ENCODE results near the gene PLS1.
"Not testable (repeated sequence)": the region's sequence is repeated elsewhere in the genome, so short reads cannot be mapped to it uniquely, and the experiment has no call there.

PLS1 gene

GRCh38 chr3:142574665-142575064, 21.5 kb upstream of the PLS1 start:
- H3K36me3 ChIP-seq (ENCODE audit: control insufficient read depth in 5 of 5, insufficient read depth in 5 of 5, low read length in 5 of 5), result peaks cover 0 to 3% (median 0%) of the 10 kb centered on the region in 5 donors
- H3K9me3 ChIP-seq (ENCODE audit: control insufficient read depth in 5 of 5, low read length in 5 of 5), result no peaks in the 10 kb centered on the region
- no peak overlapping the region for H3K27ac ChIP-seq (ENCODE audit: low read depth, low read length)
- H3K27me3 ChIP-seq (ENCODE audit: control insufficient read depth in 5 of 5, insufficient read depth in 4 of 5, low read length in 5 of 5), result no peaks in the 10 kb centered on the region
- peaks cover 4 to 25% (median 20%) of the 10 kb centered on the region in 5 donors for H3K4me1 ChIP-seq (ENCODE audit: control insufficient read depth in 5 of 5, insufficient read depth in 5 of 5, low read length in 5 of 5)
- H3K9ac ChIP-seq (ENCODE audit: low read length in 5 of 5), result peak overlapping the region in 2 of 5 donors; percentile 3 to 49
- H3K4me3 ChIP-seq (ENCODE audit: low read depth in 1 of 5, low read length in 5 of 5), result no peak overlapping the region

GRCh38 chr3:142576792-142577191, 19.4 kb upstream of the PLS1 start:
- Histone ChIP-seq H3K27me3 (ENCODE audit: control insufficient read depth in 5 of 5, insufficient read depth in 4 of 5, low read length in 5 of 5) (no peaks in the 10 kb centered on the region), H3K9ac (ENCODE audit: low read length in 5 of 5) (no peak overlapping the region), H3K4me3 (ENCODE audit: low read depth in 1 of 5, low read length in 5 of 5) (no peak overlapping the region), H3K36me3 (ENCODE audit: control insufficient read depth in 5 of 5, insufficient read depth in 5 of 5, low read length in 5 of 5) (no peaks in the 10 kb centered on the region), H3K9me3 (ENCODE audit: control insufficient read depth in 5 of 5, low read length in 5 of 5) (no peaks in the 10 kb centered on the region), H3K4me1 (ENCODE audit: control insufficient read depth in 5 of 5, insufficient read depth in 5 of 5, low read length in 5 of 5) (peaks cover 4 to 27% (median 20%) of the 10 kb centered on the region in 5 donors), H3K27ac (ENCODE audit: low read depth, low read length) (no peak overlapping the region)

- Histone ChIP-seq H3K9me3 (ENCODE audit: control insufficient read depth in 5 of 5, low read length in 5 of 5) (no peaks in the 10 kb centered on the region), H3K27ac (ENCODE audit: low read depth, low read length) (peak overlapping the region; percentile 96), H3K27me3 (ENCODE audit: control insufficient read depth in 5 of 5, insufficient read depth in 4 of 5, low read length in 5 of 5) (no peaks in the 10 kb centered on the region), H3K4me3 (ENCODE audit: low read depth in 1 of 5, low read length in 5 of 5) (peak overlapping the region; percentile 81 to 100 (median 97)), H3K9ac (ENCODE audit: low read length in 5 of 5) (peak overlapping the region; percentile 75 to 100 (median 98)), H3K36me3 (ENCODE audit: control insufficient read depth in 5 of 5, insufficient read depth in 5 of 5, low read length in 5 of 5) (no peaks in the 10 kb centered on the region), H3K4me1 (ENCODE audit: control insufficient read depth in 5 of 5, insufficient read depth in 5 of 5, low read length in 5 of 5) (peaks cover 4 to 27% (median 20%) of the 10 kb centered on the region in 5 donors)
Observed at GRCh38 chr3:142577696-142578328, 18.4 kb upstream of the PLS1 start.

- Histone ChIP-seq H3K27me3 (ENCODE audit: control insufficient read depth in 5 of 5, insufficient read depth in 4 of 5, low read length in 5 of 5) (no peaks in the 10 kb centered on the region), H3K27ac (ENCODE audit: low read depth, low read length) (peak within 1 kb of the TSS; percentile 96), H3K9me3 (ENCODE audit: control insufficient read depth in 5 of 5, low read length in 5 of 5) (no peaks in the 10 kb centered on the region), H3K4me1 (ENCODE audit: control insufficient read depth in 5 of 5, insufficient read depth in 5 of 5, low read length in 5 of 5) (peaks cover 4 to 27% (median 20%) of the 10 kb centered on the region in 5 donors), H3K9ac (ENCODE audit: low read length in 5 of 5) (peak within 1 kb of the TSS; percentile 85 to 100 (median 98)), H3K4me3 (ENCODE audit: low read depth in 1 of 5, low read length in 5 of 5) (peak within 1 kb of the TSS; percentile 89 to 100 (median 97)), H3K36me3 (ENCODE audit: control insufficient read depth in 5 of 5, insufficient read depth in 5 of 5, low read length in 5 of 5) (no peaks in the 10 kb centered on the region)
Observed at GRCh38 chr3:142578329-142579223, 17.6 kb upstream of the PLS1 start, which contains the start of gene ATR. TSS of gene ATR (minus strand) at chr3:142578733. CDS start at chr3:142578704, 29 bp downstream.

GRCh38 chr3:142580061-142580423, 16.2 kb upstream of the PLS1 start:
- no peak overlapping the region for H3K27ac ChIP-seq (ENCODE audit: low read depth, low read length)

GRCh38 chr3:142581070-142581469, 15.1 kb upstream of the PLS1 start:
- not testable (repeated sequence) for H3K4me3 ChIP-seq (ENCODE audit: low read depth in 1 of 5, low read length in 5 of 5); H3K9ac ChIP-seq (ENCODE audit: low read length in 5 of 5); H3K27ac ChIP-seq (ENCODE audit: low read depth, low read length); H3K9me3 ChIP-seq (ENCODE audit: control insufficient read depth in 5 of 5, low read length in 5 of 5); H3K27me3 ChIP-seq (ENCODE audit: control insufficient read depth in 5 of 5, insufficient read depth in 4 of 5, low read length in 5 of 5); H3K36me3 ChIP-seq (ENCODE audit: control insufficient read depth in 5 of 5, insufficient read depth in 5 of 5, low read length in 5 of 5)
- peaks cover 4 to 24% (median 20%) of the 10 kb centered on the region in 5 donors for H3K4me1 ChIP-seq (ENCODE audit: control insufficient read depth in 5 of 5, insufficient read depth in 5 of 5, low read length in 5 of 5)

More at GRCh38 chr3:142580061-142580423, 16.2 kb upstream of the PLS1 start:
- no peaks in the 10 kb centered on the region for H3K36me3 ChIP-seq (ENCODE audit: control insufficient read depth in 5 of 5, insufficient read depth in 5 of 5, low read length in 5 of 5)
- H3K9ac ChIP-seq (ENCODE audit: low read length in 5 of 5), result no peak overlapping the region
- H3K4me3 ChIP-seq (ENCODE audit: low read depth in 1 of 5, low read length in 5 of 5), result no peak overlapping the region
- no peaks in the 10 kb centered on the region for H3K9me3 ChIP-seq (ENCODE audit: control insufficient read depth in 5 of 5, low read length in 5 of 5)
- H3K4me1 ChIP-seq (ENCODE audit: control insufficient read depth in 5 of 5, insufficient read depth in 5 of 5, low read length in 5 of 5), result peaks cover 4 to 24% (median 20%) of the 10 kb centered on the region in 5 donors
- H3K27me3 ChIP-seq (ENCODE audit: control insufficient read depth in 5 of 5, insufficient read depth in 4 of 5, low read length in 5 of 5), result peaks cover 0 to 3% (median 0%) of the 10 kb centered on the region in 5 donors

- H3K9ac ChIP-seq (ENCODE audit: low read length in 5 of 5), result no peak overlapping the region
Observed at GRCh38 chr3:142586803-142587406, 9.3 kb upstream of the PLS1 start.

GRCh38 chr3:142588703-142589102, 7.5 kb upstream of the PLS1 start:
- Histone ChIP-seq H3K36me3 (ENCODE audit: control insufficient read depth in 5 of 5, insufficient read depth in 5 of 5, low read length in 5 of 5) (no peaks in the 10 kb centered on the region), H3K27me3 (ENCODE audit: control insufficient read depth in 5 of 5, insufficient read depth in 4 of 5, low read length in 5 of 5) (peaks cover 0 to 3% (median 0%) of the 10 kb centered on the region in 5 donors), H3K9me3 (ENCODE audit: control insufficient read depth in 5 of 5, low read length in 5 of 5) (no peaks in the 10 kb centered on the region), H3K27ac (ENCODE audit: low read depth, low read length) (no peak overlapping the region), H3K9ac (ENCODE audit: low read length in 5 of 5) (no peak overlapping the region), H3K4me3 (ENCODE audit: low read depth in 1 of 5, low read length in 5 of 5) (no peak overlapping the region), H3K4me1 (ENCODE audit: control insufficient read depth in 5 of 5, insufficient read depth in 5 of 5, low read length in 5 of 5) (no peaks in the 10 kb centered on the region)

More at GRCh38 chr3:142586803-142587406, 9.3 kb upstream of the PLS1 start:
- no peaks in the 10 kb centered on the region for H3K4me1 ChIP-seq (ENCODE audit: control insufficient read depth in 5 of 5, insufficient read depth in 5 of 5, low read length in 5 of 5)
- H3K4me3 ChIP-seq (ENCODE audit: low read depth in 1 of 5, low read length in 5 of 5), result no peak overlapping the region
- H3K27me3 ChIP-seq (ENCODE audit: control insufficient read depth in 5 of 5, insufficient read depth in 4 of 5, low read length in 5 of 5), result peaks cover 0 to 3% (median 0%) of the 10 kb centered on the region in 5 donors
- no peaks in the 10 kb centered on the region for H3K36me3 ChIP-seq (ENCODE audit: control insufficient read depth in 5 of 5, insufficient read depth in 5 of 5, low read length in 5 of 5)
- H3K27ac ChIP-seq (ENCODE audit: low read depth, low read length), result no peak overlapping the region
- no peaks in the 10 kb centered on the region for H3K9me3 ChIP-seq (ENCODE audit: control insufficient read depth in 5 of 5, low read length in 5 of 5)

- H3K36me3 ChIP-seq (ENCODE audit: control insufficient read depth in 5 of 5, insufficient read depth in 5 of 5, low read length in 5 of 5); H3K4me3 ChIP-seq (ENCODE audit: low read depth in 1 of 5, low read length in 5 of 5); H3K27ac ChIP-seq (ENCODE audit: low read depth, low read length); H3K27me3 ChIP-seq (ENCODE audit: control insufficient read depth in 5 of 5, insufficient read depth in 4 of 5, low read length in 5 of 5); H3K9ac ChIP-seq (ENCODE audit: low read length in 5 of 5); H3K9me3 ChIP-seq (ENCODE audit: control insufficient read depth in 5 of 5, low read length in 5 of 5): not testable (repeated sequence)
- peaks cover 0 to 16% (median 13%) of the 10 kb centered on the region in 5 donors for H3K4me1 ChIP-seq (ENCODE audit: control insufficient read depth in 5 of 5, insufficient read depth in 5 of 5, low read length in 5 of 5)
Observed at GRCh38 chr3:142592268-142592667, 3.9 kb upstream of the PLS1 start.
